GM12878 (cell line): ENCODE data around the gene DDX56.

Source experiments
- CTCF ChIP-seq, 3 experiments: IDR thresholded peaks in 2 of 3; conservative IDR thresholded peaks in 1 of 3; 2 replicates each; pipeline ENCODE4 v1.5.1; 2011; ENCODE audit warnings: low read depth in 3 of 3, low read length in 3 of 3, mild to moderate bottlenecking in 3 of 3, control low read depth in 2 of 3, moderate library complexity in 2 of 3, inconsistent platforms in 1 of 3, mixed read lengths in 1 of 3; ENCODE audit not compliant: control insufficient read depth in 2 of 3, insufficient read depth in 1 of 3; ENCODE audit errors: extremely low read depth in 1 of 3
- EP300 ChIP-seq, 2 experiments: fragments of 150-350 bp in 1 of 2; IDR thresholded peaks; 2 replicates each; pipeline ENCODE4 v1.6.1; 2011 to 2012; ENCODE audit warnings: low read depth in 2 of 2, low read length in 2 of 2, borderline replicate concordance in 1 of 2, improper control_type of control experiment in 1 of 2, inconsistent platforms in 1 of 2; ENCODE audit not compliant: control insufficient read depth in 1 of 2
- HCFC1 ChIP-seq: fragments of 150-350 bp; IDR thresholded peaks from 2 replicates; pipeline ENCODE4 v1.6.1; 2014; ENCODE audit warnings: low read length
- JUNB ChIP-seq: IDR thresholded peaks from 2 replicates; pipeline ENCODE4 v1.6.1; 2016; ENCODE audit warnings: antibody characterized with exemption, mild to moderate bottlenecking
- SRF ChIP-seq, 2 experiments: IDR thresholded peaks; 2 replicates each; pipeline ENCODE4 v1.6.1; 2011; ENCODE audit warnings: low read depth in 2 of 2, low read length in 2 of 2, mild to moderate bottlenecking in 1 of 2, moderate library complexity in 1 of 2
- TAF1 ChIP-seq: IDR thresholded peaks from 2 replicates; pipeline ENCODE4 v1.6.1; 2011; ENCODE audit warnings: mild to moderate bottlenecking, low read depth, low read length, borderline replicate concordance
- TBL1XR1 ChIP-seq: IDR thresholded peaks from 2 replicates; pipeline ENCODE4 v1.6.1; 2012; ENCODE audit warnings: low read depth, low read length, improper control_type of control experiment
- USF1 ChIP-seq: IDR thresholded peaks from 2 replicates; pipeline ENCODE4 v1.6.1; 2011; ENCODE audit warnings: borderline replicate concordance, low read depth, mild to moderate bottlenecking, moderate library complexity, mixed read lengths, low read length; ENCODE audit not compliant: insufficient read depth; ENCODE audit errors: extremely low read length
- TF ChIP-seq, protein P1 (sequence below): IDR thresholded peaks from 2 replicates; pipeline ENCODE4 v1.6.1; 2012; ENCODE audit warnings: low read length, inconsistent platforms
- TF ChIP-seq, protein P2 (sequence below): fragments of 450-650 bp; formaldehyde crosslinking; IDR thresholded peaks from 2 replicates; pipeline ENCODE4 v1.4.0; 2020; ENCODE audit warnings: mild to moderate bottlenecking, moderate library complexity

GRCh38 chr7:44567884-44568283 is 5.8 kb downstream of the DDX56 start:
- TF ChIP-seq CTCF (IDR thresholded peaks at IDR 0.05 in 2 of 3, conservative IDR thresholded peaks at IDR 0.05 in 1 of 3; ENCODE audit: control insufficient read depth in 2 of 3, extremely low read depth in 1 of 3, insufficient read depth in 1 of 3, low read depth in 3 of 3, low read length in 3 of 3): no peak
- TF ChIP-seq EP300 (IDR thresholded peaks at IDR 0.05; ENCODE audit: borderline replicate concordance in 1 of 2, control insufficient read depth in 1 of 2, low read depth in 2 of 2, low read length in 2 of 2): no peak
- TF ChIP-seq SRF (IDR thresholded peaks at IDR 0.05; ENCODE audit: low read depth in 2 of 2, low read length in 2 of 2): no peak
- TF ChIP-seq TBL1XR1: no peak
- no peak for TF ChIP-seq USF1
- TF ChIP-seq, protein P1, sequence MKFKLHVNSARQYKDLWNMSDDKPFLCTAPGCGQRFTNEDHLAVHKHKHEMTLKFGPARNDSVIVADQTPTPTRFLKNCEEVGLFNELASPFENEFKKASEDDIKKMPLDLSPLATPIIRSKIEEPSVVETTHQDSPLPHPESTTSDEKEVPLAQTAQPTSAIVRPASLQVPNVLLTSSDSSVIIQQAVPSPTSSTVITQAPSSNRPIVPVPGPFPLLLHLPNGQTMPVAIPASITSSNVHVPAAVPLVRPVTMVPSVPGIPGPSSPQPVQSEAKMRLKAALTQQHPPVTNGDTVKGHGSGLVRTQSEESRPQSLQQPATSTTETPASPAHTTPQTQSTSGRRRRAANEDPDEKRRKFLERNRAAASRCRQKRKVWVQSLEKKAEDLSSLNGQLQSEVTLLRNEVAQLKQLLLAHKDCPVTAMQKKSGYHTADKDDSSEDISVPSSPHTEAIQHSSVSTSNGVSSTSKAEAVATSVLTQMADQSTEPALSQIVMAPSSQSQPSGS: no peak
- no peak for TF ChIP-seq JUNB
- TF ChIP-seq, protein P2, sequence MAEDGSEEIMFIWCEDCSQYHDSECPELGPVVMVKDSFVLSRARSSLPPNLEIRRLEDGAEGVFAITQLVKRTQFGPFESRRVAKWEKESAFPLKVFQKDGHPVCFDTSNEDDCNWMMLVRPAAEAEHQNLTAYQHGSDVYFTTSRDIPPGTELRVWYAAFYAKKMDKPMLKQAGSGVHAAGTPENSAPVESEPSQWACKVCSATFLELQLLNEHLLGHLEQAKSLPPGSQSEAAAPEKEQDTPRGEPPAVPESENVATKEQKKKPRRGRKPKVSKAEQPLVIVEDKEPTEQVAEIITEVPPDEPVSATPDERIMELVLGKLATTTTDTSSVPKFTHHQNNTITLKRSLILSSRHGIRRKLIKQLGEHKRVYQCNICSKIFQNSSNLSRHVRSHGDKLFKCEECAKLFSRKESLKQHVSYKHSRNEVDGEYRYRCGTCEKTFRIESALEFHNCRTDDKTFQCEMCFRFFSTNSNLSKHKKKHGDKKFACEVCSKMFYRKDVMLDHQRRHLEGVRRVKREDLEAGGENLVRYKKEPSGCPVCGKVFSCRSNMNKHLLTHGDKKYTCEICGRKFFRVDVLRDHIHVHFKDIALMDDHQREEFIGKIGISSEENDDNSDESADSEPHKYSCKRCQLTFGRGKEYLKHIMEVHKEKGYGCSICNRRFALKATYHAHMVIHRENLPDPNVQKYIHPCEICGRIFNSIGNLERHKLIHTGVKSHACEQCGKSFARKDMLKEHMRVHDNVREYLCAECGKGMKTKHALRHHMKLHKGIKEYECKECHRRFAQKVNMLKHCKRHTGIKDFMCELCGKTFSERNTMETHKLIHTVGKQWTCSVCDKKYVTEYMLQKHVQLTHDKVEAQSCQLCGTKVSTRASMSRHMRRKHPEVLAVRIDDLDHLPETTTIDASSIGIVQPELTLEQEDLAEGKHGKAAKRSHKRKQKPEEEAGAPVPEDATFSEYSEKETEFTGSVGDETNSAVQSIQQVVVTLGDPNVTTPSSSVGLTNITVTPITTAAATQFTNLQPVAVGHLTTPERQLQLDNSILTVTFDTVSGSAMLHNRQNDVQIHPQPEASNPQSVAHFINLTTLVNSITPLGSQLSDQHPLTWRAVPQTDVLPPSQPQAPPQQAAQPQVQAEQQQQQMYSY (CRISPR knock-in tag): no peak
- no peak for TF ChIP-seq TAF1
- TF ChIP-seq HCFC1: no peak
